IPS-18c (cell line): Measurements from ENCODE around the gene EMILIN2.
A peak's percentile ranks its signal among the peaks of the same experiment; 100 is the strongest.

Source experiments
- H3K4me3 ChIP-seq: 2 replicates; pipeline ENCODE4 v1.7.0; 2013; ENCODE audit warnings: low read depth, mild to moderate bottlenecking, low read length, moderate library complexity; ENCODE audit not compliant: insufficient read depth
- H3K9me3 ChIP-seq: one replicate; pipeline ENCODE4 v1.6.1; 2013; ENCODE audit warnings: mild to moderate bottlenecking, low read length, moderate library complexity; ENCODE audit not compliant: control insufficient read depth, insufficient read depth

The EMILIN2 gene

DNA sequence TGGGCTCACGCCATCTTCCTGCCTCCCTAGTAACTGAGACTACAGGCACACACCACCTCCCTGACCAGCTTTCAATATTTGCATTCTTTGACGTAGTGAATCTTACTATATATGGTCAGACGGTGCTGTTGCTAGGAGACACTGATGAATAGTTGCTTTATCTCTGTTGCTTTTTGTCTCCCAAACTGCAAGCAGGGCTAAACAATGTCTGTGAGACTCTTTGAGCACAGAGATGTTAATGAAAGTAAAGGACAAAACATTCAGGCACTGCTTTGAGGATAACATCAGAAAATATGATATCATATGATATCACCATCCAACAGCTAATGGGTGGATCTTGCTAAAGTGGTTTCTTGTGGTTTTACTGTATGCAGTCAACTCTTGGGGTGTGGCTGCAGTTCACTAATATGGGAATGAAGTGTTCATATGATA is 43.0 kb downstream of the EMILIN2 start:
- no peak overlapping the region for H3K4me3 ChIP-seq
- H3K9me3 ChIP-seq, result peaks cover 5% of the 10 kb centered on the region

DNA sequence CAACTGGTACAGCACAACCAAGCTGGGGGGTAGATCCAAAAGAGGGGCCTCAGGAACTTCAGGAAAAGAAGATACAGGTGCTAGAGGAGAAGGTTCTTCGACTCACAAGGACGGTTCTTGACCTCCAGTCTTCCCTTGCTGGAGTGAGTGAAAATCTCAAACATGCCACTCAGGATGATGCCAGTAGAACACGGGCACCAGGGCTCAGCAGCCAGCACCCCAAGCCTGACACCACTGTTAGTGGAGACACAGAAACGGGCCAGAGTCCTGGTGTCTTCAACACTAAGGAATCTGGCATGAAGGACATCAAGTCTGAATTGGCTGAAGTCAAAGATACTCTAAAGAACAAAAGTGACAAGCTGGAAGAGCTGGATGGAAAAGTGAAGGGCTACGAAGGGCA is 43.8 kb downstream of the EMILIN2 start:
- peaks cover 5% of the 10 kb centered on the region for H3K9me3 ChIP-seq
- H3K4me3 ChIP-seq, result no peak overlapping the region

DNA sequence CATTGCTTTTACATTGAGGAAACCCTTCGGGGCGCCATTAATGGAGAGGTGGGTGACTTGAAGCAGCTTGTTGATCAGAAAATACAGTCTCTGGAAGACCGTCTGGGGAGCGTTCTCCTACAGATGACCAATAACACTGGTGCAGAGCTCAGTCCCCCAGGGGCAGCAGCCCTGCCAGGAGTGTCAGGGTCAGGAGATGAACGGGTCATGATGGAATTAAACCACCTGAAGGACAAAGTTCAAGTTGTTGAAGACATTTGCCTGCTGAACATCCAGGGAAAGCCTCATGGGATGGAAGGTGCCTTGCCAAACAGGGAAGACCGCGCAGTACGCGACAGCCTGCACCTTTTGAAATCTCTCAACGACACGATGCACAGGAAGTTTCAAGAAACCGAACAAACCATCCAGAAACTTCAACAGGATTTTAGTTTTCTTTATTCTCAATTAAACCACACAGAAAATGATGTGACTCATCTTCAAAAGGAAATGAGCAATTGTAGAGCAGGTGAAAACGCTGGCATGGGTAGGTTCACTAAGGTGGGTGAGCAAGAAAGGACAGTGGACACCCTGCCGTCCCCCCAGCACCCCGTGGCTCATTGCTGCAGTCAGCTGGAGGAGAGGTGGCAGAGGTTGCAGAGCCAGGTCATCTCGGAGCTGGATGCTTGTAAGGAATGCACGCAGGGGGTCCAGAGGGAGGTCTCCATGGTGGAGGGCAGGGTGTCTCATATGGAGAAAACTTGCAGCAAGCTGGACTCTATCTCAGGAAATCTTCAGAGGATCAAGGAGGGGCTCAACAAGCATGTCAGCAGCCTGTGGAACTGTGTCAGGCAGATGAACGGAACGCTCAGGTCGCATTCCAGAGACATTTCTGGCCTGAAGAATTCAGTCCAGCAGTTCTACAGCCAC is 45.0 kb downstream of the EMILIN2 start:
- no peak overlapping the region for H3K4me3 ChIP-seq
- peaks cover 5% of the 10 kb centered on the region for H3K9me3 ChIP-seq

DNA sequence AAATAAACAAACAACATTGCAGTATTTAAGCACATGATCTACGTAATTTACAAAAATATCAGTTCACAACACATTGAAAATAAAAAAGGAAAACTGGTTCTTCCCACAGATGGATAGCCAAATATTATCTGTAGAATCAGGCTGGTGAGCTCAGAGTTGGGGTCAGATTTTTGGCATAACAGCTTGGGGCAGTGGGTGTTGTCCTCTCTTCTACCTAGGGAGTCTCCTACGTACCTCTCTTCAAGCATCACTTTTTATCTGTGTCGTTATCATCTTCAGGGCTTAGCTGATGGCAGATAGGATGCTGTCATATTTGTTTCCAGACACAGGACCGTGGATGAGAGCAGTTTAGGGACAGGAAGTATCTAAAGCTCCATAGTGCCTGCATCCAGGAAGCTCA is 46.2 kb downstream of the EMILIN2 start:
- H3K4me3 ChIP-seq, result no peak overlapping the region

DNA sequence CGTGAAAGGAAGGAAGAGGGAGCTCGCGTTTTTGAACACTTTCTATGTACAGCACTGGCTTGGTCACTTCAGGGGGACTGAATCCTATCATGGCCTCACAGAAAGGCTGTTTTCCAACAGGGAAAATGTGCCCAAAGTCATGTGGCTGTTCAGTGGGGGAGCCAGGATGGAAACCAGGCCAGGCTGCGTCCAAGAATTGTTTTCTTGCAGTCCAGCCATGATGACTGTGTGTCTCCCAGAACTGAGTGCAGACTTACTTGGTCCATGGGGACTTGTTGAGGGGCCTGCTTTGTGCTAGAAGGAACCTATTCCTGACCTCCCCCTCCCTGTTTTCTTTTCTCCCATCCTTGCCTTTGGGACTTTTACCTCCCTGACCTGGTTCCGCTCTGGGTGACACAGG is 46.9 kb downstream of the EMILIN2 start:
- H3K4me3 ChIP-seq, result no peak overlapping the region
- peaks cover 5% of the 10 kb centered on the region for H3K9me3 ChIP-seq

More for the DNA sequence above, 46.2 kb downstream of the EMILIN2 start:
- H3K9me3 ChIP-seq, result peaks cover 5% of the 10 kb centered on the region

DNA sequence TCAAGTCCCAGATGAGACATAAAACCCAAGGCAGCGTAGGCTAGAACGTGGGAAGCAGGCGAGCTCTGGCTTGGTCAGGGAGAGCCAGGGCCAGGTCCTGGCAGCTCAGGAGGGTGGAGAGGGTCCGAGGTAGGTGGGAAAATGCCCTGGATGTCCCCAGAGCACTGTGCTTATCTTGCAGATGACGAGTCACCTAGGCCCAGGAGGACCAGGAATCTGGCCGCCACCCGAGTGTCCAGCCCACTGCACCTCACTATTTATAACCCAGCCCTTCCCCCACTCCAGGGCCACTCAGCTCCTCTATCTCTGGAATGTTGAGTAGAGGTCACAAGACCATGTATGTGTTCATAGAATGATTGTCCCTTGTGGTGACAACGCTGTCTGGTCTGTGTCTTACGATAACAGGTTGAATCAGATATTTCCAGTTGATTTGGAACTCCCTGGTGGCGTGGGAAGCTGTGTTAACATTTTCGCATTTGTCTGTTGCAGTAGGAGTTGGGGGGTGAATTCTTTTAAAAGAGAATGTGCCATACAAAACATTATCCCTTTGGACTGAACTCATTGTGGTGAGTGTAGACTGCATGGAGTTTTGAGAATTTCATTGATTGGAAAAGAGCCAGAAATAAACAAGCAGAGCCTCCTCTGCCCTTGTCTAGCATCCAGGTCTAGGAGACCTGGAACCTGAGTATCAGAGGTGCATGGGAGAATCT is 47.5 kb downstream of the EMILIN2 start:
- peaks cover 2% of the 10 kb centered on the region for H3K9me3 ChIP-seq
- H3K4me3 ChIP-seq, result no peak overlapping the region

DNA sequence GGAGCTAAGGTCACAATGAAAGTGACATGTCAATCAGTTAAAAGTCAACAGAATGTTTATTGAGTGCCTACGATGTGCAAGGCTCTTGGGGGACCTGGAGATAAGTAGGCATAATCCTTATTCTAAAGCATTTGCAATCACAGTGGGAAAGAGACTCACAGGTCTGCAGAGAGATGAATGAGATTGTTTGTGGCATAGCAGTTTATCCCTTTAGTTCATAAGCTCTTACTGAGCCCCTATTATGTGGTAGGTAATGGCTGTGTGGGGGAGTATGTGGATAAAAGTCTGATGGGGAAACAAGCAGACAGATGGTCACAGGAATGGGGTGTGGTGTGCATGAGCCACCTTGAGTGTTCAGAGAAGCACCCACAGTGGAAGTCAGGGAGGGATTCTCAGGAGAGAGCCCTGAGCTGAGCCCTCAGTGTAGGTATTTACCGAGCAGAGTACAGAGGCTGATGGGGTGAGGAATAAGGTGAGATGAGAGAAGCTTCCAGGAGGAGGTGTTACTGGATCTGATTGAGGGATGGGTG is 48.1 kb downstream of the EMILIN2 start:
- H3K9me3 ChIP-seq, result peaks cover 2% of the 10 kb centered on the region

DNA sequence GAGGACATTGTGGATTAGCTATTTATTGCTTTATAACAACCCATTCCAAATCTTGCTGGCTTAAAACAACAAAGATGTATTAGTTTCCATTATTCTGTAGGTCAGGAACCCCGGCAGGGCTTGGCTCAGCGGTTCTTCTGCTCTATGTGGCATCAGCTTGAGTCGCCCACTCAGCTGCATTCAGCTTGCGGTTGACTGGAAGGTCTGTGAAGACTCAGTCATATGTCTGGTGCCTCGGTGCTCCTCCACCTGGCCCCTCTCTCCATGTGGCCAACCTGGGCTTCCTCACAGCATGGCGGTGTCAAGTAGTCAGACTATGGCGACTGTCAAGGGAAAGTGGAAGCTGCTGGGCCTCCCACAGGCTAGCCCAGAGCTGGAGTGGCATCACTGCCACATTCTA is 48.6 kb downstream of the EMILIN2 start:
- H3K9me3 ChIP-seq, result peaks cover 2% of the 10 kb centered on the region
- H3K4me3 ChIP-seq, result no peak overlapping the region; the same call in 1 of the 2 replicates

More for the DNA sequence above, 48.1 kb downstream of the EMILIN2 start:
- H3K4me3 ChIP-seq, result no peak overlapping the region

DNA sequence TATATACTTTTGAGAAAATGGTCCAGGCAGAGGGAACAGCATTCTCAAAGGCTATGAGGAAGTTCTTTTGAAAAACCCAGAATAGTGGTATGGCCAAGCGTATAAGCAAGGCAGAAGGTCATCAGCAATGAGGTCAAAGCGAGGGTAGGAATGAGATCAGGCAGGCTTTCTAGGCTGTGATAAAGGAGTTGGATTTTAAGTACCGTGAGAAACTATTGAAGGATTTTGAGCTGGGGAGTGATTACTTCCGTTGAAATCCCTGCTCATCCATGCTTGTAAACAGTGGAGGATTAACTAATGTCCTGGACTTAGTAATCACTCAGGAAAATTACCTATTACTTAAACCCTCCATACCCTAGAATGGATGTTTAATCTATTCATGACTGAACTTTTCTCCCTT is 50.2 kb downstream of the EMILIN2 start:
- Histone ChIP-seq H3K9me3 (no peaks in the 10 kb centered on the region), H3K4me3 (no peak overlapping the region)

DNA sequence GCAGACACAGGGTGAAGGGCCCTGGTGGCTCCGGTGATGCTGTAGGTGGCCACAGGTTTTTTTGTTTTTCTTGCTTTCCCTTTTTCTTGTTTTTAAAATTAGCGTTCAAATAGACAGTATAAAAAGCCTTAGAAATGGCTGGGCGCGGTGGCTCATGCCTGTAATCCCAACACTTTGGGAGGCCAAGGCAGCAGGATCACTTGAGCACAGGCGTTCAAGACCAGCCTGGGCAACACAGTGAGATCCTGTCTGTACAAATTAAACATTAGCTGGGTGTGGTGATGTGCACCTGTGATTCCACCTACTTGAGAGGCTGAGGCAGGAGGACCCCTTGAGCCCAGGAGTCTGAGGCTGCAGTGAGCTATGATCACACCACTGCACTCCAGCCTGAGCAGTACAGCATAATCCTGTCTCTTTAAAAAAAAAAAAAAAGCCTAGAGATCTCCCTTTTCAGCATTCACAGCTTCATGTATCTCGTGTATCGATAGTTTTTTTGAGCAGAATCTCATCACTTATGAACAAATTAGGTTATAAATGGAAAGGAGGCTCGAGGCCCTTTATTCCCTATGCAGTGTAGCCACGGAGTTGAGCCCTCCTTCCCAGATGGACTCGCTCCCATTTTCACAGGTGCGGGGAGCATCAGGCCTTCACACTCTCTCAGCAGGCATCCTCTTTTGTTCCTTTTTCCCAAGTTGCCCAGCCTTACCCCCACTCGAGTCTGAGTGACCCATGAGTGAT is 50.8 kb downstream of the EMILIN2 start:
- H3K4me3 ChIP-seq, result no peak overlapping the region
- no peaks in the 10 kb centered on the region for H3K9me3 ChIP-seq

DNA sequence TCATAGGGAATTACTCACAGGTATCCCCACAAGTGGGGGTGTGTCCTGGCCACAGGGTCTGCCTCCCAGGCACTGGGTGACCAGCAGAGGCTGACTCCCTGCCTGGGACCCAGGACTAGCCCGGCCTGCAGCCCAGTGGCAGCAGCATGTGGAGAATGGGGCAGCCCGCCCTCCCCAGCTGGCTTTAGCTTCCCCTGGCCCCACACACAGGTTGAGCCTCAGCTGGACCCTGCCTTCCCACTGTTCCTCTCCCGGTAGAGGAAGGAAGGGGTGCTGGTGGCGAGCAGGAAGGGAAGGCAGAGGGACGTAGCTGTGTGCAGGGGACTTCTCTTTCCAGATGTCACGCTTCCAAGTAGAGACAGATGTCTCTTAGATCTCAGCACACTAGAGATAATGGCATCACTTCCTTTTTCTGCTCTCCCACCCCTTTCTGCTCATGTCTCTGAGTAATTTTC is 51.4 kb downstream of the EMILIN2 start:
- Histone ChIP-seq H3K9me3 (no peaks in the 10 kb centered on the region), H3K4me3 (no peak overlapping the region)

DNA sequence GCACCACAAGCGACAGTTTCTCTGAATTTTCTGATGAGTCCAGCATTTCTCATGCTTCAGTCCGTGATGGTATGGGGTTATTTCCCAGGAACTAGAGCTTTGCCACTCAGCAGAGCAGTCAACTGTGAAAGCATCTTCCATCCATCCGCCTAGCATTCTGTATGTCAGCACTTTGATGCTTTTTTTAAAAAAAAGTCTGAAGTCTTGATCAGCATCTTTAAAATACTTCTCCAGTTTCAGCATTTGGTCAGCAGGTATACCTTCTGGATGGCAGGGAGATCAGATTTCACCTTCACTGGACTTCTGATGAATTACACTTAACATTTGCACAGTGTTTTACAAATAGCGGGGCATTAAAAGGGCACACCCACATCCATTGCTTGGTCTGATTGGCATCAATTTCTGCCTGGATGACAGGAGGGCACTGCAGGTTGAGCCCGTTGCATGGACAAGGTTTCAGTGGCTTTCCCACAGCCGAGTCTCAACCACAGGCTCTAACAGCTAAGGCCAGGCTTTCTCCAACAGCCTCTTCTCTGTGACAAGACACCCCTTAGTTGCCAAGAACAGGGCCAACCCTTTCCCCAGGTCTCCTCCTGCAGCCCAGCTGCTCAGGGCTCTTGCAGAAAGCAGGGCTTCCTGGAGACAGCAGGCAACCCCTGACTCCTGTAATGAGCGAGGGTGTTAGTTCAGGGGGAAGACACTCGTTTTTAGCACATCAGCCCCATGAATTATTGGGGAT is 54.0 kb downstream of the EMILIN2 start:
- Histone ChIP-seq H3K4me3 (no peak overlapping the region), H3K9me3 (no peaks in the 10 kb centered on the region)

DNA sequence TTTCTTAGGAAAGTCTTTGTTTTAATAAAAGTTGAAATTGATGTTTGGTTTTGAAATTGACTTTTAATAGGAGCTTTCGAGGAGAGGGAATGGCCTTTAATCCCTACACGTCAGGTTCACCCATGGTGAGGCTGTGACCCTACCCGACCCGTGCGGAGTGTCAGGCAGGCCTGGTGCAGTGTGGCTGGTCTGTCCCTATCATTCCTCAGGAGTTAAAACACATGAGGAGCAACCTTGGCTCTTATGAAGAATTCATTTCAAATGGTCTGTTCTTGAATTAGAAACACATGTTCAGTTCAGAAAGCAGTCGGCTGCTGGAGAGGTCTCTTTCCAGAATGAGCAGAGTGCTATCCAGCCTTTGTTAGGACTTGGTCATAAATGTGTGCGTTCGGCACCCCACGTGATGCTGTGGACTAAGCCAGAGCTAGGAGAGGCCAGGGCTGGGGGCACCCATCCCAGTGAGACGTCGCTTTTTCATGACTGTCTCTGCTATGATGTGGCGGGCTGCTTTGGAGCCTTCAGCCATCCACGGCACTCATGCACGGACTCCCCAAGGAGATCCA is 54.7 kb downstream of the EMILIN2 start:
- Histone ChIP-seq H3K9me3 (no peaks in the 10 kb centered on the region), H3K4me3 (no peak overlapping the region)

DNA sequence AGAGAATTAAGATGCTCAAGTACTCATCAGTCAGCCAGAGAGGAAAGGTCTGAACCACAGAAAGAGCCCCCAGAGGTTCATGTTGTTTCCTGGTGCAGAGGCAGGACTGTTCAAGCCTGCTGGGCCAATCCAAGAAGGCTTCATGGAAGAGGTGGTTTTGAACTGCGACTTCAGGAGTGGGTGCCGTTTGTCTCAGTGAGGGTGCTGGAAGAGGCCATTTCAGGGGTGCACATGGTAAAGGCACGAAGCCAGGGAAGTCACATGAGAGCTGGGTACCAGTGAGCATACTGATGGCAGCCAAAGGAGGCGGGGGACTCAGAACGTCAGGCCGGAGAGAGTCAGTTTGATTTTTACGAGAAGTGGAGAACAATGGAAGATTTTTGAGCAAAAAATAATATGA is 55.5 kb downstream of the EMILIN2 start:
- Histone ChIP-seq H3K4me3 (no peak overlapping the region), H3K9me3 (no peaks in the 10 kb centered on the region)

DNA sequence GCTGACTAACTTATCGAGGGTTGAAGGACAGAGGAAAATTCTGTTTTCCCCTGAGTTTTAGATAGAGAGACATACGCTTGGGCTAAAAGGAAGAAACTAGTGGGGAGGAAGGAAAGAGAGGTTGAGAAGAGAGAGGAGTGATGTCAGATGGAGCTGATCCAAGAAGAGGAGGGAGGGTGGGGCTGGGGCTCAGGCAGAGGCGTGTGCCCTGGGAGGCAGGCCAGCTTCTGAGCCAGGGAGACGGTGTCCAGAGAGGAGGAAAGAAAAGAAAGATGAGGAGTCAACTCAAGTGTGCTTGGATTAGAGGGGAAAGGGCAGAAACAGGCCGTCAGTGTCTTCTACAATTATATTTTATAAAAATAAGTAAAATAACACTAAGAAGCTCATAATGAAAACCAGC is 56.2 kb downstream of the EMILIN2 start:
- Histone ChIP-seq H3K4me3 (no peak overlapping the region), H3K9me3 (no peaks in the 10 kb centered on the region)

DNA sequence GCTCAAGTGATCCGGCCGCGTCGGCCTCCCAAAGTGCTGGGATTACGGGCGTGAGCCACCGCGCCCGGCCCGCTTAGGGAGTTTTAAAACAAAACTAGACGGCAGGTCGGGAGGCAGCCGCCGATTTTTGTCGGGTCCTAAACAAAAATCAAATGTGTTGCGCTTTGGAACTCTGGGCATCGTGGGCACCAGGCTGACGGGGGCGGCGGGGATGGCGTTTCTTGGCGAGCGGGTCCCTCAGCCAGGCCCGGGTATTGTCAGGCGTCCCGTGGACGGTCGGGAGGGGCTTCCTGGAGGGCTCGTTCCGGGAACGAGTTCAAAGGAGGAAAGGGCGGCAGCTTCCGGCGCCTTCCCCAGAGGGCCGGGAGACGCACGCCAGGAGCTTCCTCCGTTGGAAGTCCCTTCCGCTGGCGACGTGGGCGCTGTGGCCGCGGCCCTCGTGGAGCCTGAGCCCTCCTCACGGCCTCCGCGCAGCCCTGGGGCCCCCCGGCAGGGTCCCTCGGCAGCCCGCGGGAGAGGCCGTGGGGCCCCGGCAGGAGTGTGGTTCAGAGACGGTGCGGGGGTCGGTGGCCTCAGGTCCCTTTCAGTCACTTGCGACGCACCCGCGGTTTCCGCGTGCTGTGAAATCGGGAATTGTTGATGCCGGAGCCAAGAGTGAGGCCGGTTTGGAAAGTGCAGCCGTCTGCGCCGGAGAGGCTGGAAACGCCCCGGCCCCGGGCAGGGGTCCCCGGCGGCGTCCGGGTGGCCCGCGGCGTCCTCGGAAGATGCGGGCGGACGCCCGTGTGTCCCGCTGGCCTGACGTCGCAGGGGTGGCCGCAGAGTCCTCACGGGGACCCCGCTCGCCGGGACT is 59.3 kb downstream of the EMILIN2 start:
- Histone ChIP-seq H3K9me3 (no peaks in the 10 kb centered on the region), H3K4me3 (peak overlapping the region; percentile 77)
